OCI-LY7 (cell line): ENCODE data around the gene MAP6.

Experiments used
- EZH2phosphoT487 ChIP-seq: fragments of 200-600 bp; sonication (generic); IDR thresholded peaks from 2 replicates; pipeline ENCODE4 v1.6.1; 2018; ENCODE audit warnings: low read depth, borderline replicate concordance, mild to moderate bottlenecking, mixed run types, antibody characterized with exemption, low read length, moderate library complexity, mixed read lengths
- TF ChIP-seq, protein P1 (sequence below): fragments of 200-600 bp; sonication (generic); conservative IDR thresholded peaks from 2 replicates; pipeline ENCODE4 v1.5.1; 2014; ENCODE audit warnings: mild to moderate bottlenecking, antibody characterized with exemption, low read length, moderate library complexity, mixed read lengths

- TF ChIP-seq, protein P1, sequence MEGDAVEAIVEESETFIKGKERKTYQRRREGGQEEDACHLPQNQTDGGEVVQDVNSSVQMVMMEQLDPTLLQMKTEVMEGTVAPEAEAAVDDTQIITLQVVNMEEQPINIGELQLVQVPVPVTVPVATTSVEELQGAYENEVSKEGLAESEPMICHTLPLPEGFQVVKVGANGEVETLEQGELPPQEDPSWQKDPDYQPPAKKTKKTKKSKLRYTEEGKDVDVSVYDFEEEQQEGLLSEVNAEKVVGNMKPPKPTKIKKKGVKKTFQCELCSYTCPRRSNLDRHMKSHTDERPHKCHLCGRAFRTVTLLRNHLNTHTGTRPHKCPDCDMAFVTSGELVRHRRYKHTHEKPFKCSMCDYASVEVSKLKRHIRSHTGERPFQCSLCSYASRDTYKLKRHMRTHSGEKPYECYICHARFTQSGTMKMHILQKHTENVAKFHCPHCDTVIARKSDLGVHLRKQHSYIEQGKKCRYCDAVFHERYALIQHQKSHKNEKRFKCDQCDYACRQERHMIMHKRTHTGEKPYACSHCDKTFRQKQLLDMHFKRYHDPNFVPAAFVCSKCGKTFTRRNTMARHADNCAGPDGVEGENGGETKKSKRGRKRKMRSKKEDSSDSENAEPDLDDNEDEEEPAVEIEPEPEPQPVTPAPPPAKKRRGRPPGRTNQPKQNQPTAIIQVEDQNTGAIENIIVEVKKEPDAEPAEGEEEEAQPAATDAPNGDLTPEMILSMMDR = peak; percentile 84
- no peak for TF ChIP-seq EZH2phosphoT487
Observed at GRCh38 chr11:75597636-75598035, 71.2 kb downstream of the MAP6 start.
